Measurements from ENCODE around the gene U2AF1.
"Not testable (repeated sequence)": the region's sequence is repeated elsewhere in the genome, so short reads cannot be mapped to it uniquely, and the experiment has no call there.

Gene U2AF1, protein sequence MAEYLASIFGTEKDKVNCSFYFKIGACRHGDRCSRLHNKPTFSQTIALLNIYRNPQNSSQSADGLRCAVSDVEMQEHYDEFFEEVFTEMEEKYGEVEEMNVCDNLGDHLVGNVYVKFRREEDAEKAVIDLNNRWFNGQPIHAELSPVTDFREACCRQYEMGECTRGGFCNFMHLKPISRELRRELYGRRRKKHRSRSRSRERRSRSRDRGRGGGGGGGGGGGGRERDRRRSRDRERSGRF

GRCh38 chr21:43106965-43107793 lies at the start of gene U2AF1:
U2AF1 (minus strand) TSS chr21:43107570; CDS start chr21:43107494, 76 bp downstream.
- ATAC-seq (ENCODE audit: insufficient read depth, low read depth): peak; percentile 88

GRCh38 chr21:43153601-43154000 lies 46.2 kb upstream of the U2AF1 start:
- ATAC-seq (ENCODE audit: insufficient read depth, low read depth): not testable (repeated sequence)

More at GRCh38 chr21:43106965-43107793, at the start of gene U2AF1:
- Histone ChIP-seq H3K27ac (ENCODE audit: low read length) (peak within 1 kb of the TSS; percentile 63; the same call in 1 of the 2 replicates), H3K4me3 (ENCODE audit: low read depth in 1 of 2, low read length in 2 of 2) (peak within 1 kb of the TSS in 1 of 2 experiments; percentile 55; a peak in 2 of 4 replicates), H3K9ac (ENCODE audit: low read depth, low read length) (peak within 1 kb of the TSS; percentile 55)
- H3K4me1 ChIP-seq (ENCODE audit: insufficient read depth, low read length); H3K27me3 ChIP-seq (ENCODE audit: insufficient read depth, low read length, poor library complexity); H3K79me2 ChIP-seq (ENCODE audit: insufficient read depth, low read length); H2AFZ ChIP-seq (ENCODE audit: low read depth, low read length); H3K9me3 ChIP-seq (ENCODE audit: insufficient read depth, low read length, severe bottlenecking); H3K4me2 ChIP-seq (ENCODE audit: insufficient read depth, low read length); H4K20me1 ChIP-seq (ENCODE audit: insufficient read depth, low read length); H3K36me3 ChIP-seq (ENCODE audit: insufficient read depth, low read length): not testable (repeated sequence)
- DNase-seq: peak; percentile 77

GRCh38 chr21:43149344-43149743 lies 42.0 kb upstream of the U2AF1 start:
- not testable (repeated sequence) for H3K36me3 ChIP-seq (ENCODE audit: insufficient read depth, low read length); H3K27me3 ChIP-seq (ENCODE audit: insufficient read depth, low read length, poor library complexity); ATAC-seq (ENCODE audit: insufficient read depth, low read depth); DNase-seq; H3K27ac ChIP-seq (ENCODE audit: low read length); H3K4me3 ChIP-seq (ENCODE audit: low read depth in 1 of 2, low read length in 2 of 2); H3K9me3 ChIP-seq (ENCODE audit: insufficient read depth, low read length, severe bottlenecking); H3K4me2 ChIP-seq (ENCODE audit: insufficient read depth, low read length); H2AFZ ChIP-seq (ENCODE audit: low read depth, low read length); H3K9ac ChIP-seq (ENCODE audit: low read depth, low read length); H4K20me1 ChIP-seq (ENCODE audit: insufficient read depth, low read length); H3K4me1 ChIP-seq (ENCODE audit: insufficient read depth, low read length); H3K79me2 ChIP-seq (ENCODE audit: insufficient read depth, low read length)

More at GRCh38 chr21:43153601-43154000, 46.2 kb upstream of the U2AF1 start:
- H3K4me1 ChIP-seq (ENCODE audit: insufficient read depth, low read length); H3K27ac ChIP-seq (ENCODE audit: low read length); H3K27me3 ChIP-seq (ENCODE audit: insufficient read depth, low read length, poor library complexity); H3K36me3 ChIP-seq (ENCODE audit: insufficient read depth, low read length); H3K4me3 ChIP-seq (ENCODE audit: low read depth in 1 of 2, low read length in 2 of 2); H2AFZ ChIP-seq (ENCODE audit: low read depth, low read length); H3K79me2 ChIP-seq (ENCODE audit: insufficient read depth, low read length); H3K4me2 ChIP-seq (ENCODE audit: insufficient read depth, low read length); DNase-seq; H3K9me3 ChIP-seq (ENCODE audit: insufficient read depth, low read length, severe bottlenecking); H3K9ac ChIP-seq (ENCODE audit: low read depth, low read length); H4K20me1 ChIP-seq (ENCODE audit: insufficient read depth, low read length): not testable (repeated sequence)

GRCh38 chr21:43147999-43148398 lies 40.6 kb upstream of the U2AF1 start:
- H3K9me3 ChIP-seq (ENCODE audit: insufficient read depth, low read length, severe bottlenecking); H3K9ac ChIP-seq (ENCODE audit: low read depth, low read length); H3K27ac ChIP-seq (ENCODE audit: low read length); H3K4me2 ChIP-seq (ENCODE audit: insufficient read depth, low read length); H2AFZ ChIP-seq (ENCODE audit: low read depth, low read length); ATAC-seq (ENCODE audit: insufficient read depth, low read depth); H4K20me1 ChIP-seq (ENCODE audit: insufficient read depth, low read length); H3K27me3 ChIP-seq (ENCODE audit: insufficient read depth, low read length, poor library complexity); DNase-seq; H3K36me3 ChIP-seq (ENCODE audit: insufficient read depth, low read length); H3K4me1 ChIP-seq (ENCODE audit: insufficient read depth, low read length); H3K4me3 ChIP-seq (ENCODE audit: low read depth in 1 of 2, low read length in 2 of 2); H3K79me2 ChIP-seq (ENCODE audit: insufficient read depth, low read length): not testable (repeated sequence)

DNA sequence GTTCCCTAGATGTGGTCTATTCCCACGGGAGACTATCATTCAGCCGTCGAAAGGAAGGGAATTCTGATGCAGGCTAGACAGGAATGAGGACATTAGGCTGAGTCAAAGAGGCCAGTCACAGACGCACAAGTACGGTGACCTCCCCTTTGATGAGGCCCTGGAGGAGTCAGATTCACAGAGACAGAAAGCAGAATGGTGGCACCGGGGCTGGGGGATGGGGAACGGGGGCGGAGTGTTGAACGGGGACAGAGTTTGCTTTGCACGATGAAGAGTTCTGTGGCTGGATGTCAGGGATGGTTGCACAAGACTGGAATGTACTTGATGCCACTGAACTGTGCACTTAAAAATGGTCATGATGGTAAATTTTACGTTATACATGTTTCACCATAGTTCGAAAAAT lies 39.3 kb upstream of the U2AF1 start:
- H3K4me3 ChIP-seq (ENCODE audit: low read depth in 1 of 2, low read length in 2 of 2); H3K9me3 ChIP-seq (ENCODE audit: insufficient read depth, low read length, severe bottlenecking); H4K20me1 ChIP-seq (ENCODE audit: insufficient read depth, low read length); H3K4me1 ChIP-seq (ENCODE audit: insufficient read depth, low read length); H3K9ac ChIP-seq (ENCODE audit: low read depth, low read length); H3K79me2 ChIP-seq (ENCODE audit: insufficient read depth, low read length); H2AFZ ChIP-seq (ENCODE audit: low read depth, low read length); H3K27ac ChIP-seq (ENCODE audit: low read length); H3K36me3 ChIP-seq (ENCODE audit: insufficient read depth, low read length); DNase-seq; ATAC-seq (ENCODE audit: insufficient read depth, low read depth); H3K4me2 ChIP-seq (ENCODE audit: insufficient read depth, low read length); H3K27me3 ChIP-seq (ENCODE audit: insufficient read depth, low read length, poor library complexity): not testable (repeated sequence)

DNA sequence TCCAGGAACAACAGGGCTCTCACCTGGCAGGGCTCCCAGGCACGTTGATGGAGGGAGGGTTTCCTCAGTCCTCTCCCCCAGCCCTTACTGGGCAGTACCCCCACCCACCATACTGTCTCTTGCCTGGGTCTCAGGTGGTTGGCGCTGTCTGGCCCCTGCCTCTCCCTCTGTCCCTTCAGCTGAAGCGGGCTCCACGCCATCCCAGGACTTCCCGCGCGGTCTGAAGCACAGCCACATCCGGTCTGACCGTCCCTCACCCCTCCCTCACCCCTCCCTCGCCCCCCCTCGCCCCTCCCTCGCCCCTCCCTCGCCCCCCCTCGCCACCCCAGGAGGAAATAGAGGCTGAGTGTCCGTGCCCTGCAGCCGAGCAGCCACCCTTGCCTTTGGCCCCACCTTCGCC lies 34.0 kb upstream of the U2AF1 start:
- H3K4me3 ChIP-seq (ENCODE audit: low read depth in 1 of 2, low read length in 2 of 2); H3K9ac ChIP-seq (ENCODE audit: low read depth, low read length): not testable (repeated sequence)

GRCh38 chr21:43138944-43139343 lies 31.6 kb upstream of the U2AF1 start:
- not testable (repeated sequence) for H3K4me1 ChIP-seq (ENCODE audit: insufficient read depth, low read length); H3K36me3 ChIP-seq (ENCODE audit: insufficient read depth, low read length); H3K4me3 ChIP-seq (ENCODE audit: low read depth in 1 of 2, low read length in 2 of 2); H4K20me1 ChIP-seq (ENCODE audit: insufficient read depth, low read length); H3K27me3 ChIP-seq (ENCODE audit: insufficient read depth, low read length, poor library complexity); H3K79me2 ChIP-seq (ENCODE audit: insufficient read depth, low read length); H3K9ac ChIP-seq (ENCODE audit: low read depth, low read length); H3K27ac ChIP-seq (ENCODE audit: low read length); H2AFZ ChIP-seq (ENCODE audit: low read depth, low read length); H3K9me3 ChIP-seq (ENCODE audit: insufficient read depth, low read length, severe bottlenecking); DNase-seq; H3K4me2 ChIP-seq (ENCODE audit: insufficient read depth, low read length)
- ATAC-seq (ENCODE audit: insufficient read depth, low read depth): peak; percentile 66; the same call in 2 of the 3 replicates

More for the DNA sequence above, 34.0 kb upstream of the U2AF1 start:
- H3K27me3 ChIP-seq (ENCODE audit: insufficient read depth, low read length, poor library complexity); H2AFZ ChIP-seq (ENCODE audit: low read depth, low read length); H3K4me1 ChIP-seq (ENCODE audit: insufficient read depth, low read length); H3K4me2 ChIP-seq (ENCODE audit: insufficient read depth, low read length); H3K79me2 ChIP-seq (ENCODE audit: insufficient read depth, low read length); H4K20me1 ChIP-seq (ENCODE audit: insufficient read depth, low read length); H3K27ac ChIP-seq (ENCODE audit: low read length); DNase-seq; ATAC-seq (ENCODE audit: insufficient read depth, low read depth); H3K36me3 ChIP-seq (ENCODE audit: insufficient read depth, low read length); H3K9me3 ChIP-seq (ENCODE audit: insufficient read depth, low read length, severe bottlenecking): not testable (repeated sequence)

DNA sequence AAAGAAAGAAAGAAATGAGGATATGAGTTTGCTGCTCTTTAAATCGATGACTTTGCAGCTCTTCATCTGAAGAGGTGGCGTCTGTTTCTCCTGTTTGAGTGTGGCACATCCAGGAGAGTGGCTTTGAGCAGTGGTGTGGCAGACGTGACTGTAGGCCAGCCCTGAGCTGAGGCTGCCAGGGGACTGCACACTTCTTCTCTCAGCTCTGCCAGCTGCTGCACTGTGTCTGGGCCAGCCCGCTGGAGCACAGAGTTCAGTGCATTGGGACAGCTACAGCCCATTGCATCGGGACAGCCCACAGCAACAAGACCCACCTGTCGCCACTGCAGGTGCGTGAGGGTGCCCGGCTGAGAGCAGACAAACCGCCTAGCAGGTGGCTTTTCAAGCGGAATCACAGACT lies 27.1 kb upstream of the U2AF1 start:
- not testable (repeated sequence) for H3K36me3 ChIP-seq (ENCODE audit: insufficient read depth, low read length); H3K4me1 ChIP-seq (ENCODE audit: insufficient read depth, low read length); H4K20me1 ChIP-seq (ENCODE audit: insufficient read depth, low read length); H3K4me3 ChIP-seq (ENCODE audit: low read depth in 1 of 2, low read length in 2 of 2); DNase-seq; H3K79me2 ChIP-seq (ENCODE audit: insufficient read depth, low read length); ATAC-seq (ENCODE audit: insufficient read depth, low read depth); H2AFZ ChIP-seq (ENCODE audit: low read depth, low read length); H3K27ac ChIP-seq (ENCODE audit: low read length); H3K4me2 ChIP-seq (ENCODE audit: insufficient read depth, low read length); H3K27me3 ChIP-seq (ENCODE audit: insufficient read depth, low read length, poor library complexity); H3K9me3 ChIP-seq (ENCODE audit: insufficient read depth, low read length, severe bottlenecking); H3K9ac ChIP-seq (ENCODE audit: low read depth, low read length)
